BJ (cell line): ENCODE results near the gene XRCC4. TPM values are rescaled to one million over a fixed set of nuclear protein-coding genes. Genes with fewer than 3 reads are reported as not detected.

Experiments used
- CTCF ChIA-PET: fragments of 350-600 bp; formaldehyde crosslinking; extraction: SDS; loops from one replicate; lab custom pipeline; 2021; ENCODE audit warnings: antibody characterized with exemption, inconsistent platforms; lab: Yijun Ruan, JAX
- POLR2A ChIA-PET: fragments of 300-600 bp; sonication (Branson Sonifier 250); formaldehyde crosslinking; extraction: SDS; loops from one replicate; lab custom pipeline; 2021; ENCODE audit warnings: antibody characterized with exemption; lab: Charles Lee
- DNase-seq: peaks from one replicate; pipeline ENCODE4 v3.0.0-alpha.2; 2011; ENCODE audit warnings: low read depth
- H3K27me3 ChIP-seq: 2 replicates; pipeline ENCODE4 v1.6.0; 2011; ENCODE audit warnings: low read length; ENCODE audit not compliant: control insufficient read depth, insufficient read depth
- H3K36me3 ChIP-seq: 2 replicates; pipeline ENCODE4 v1.5.1; 2011; ENCODE audit warnings: low read length; ENCODE audit not compliant: control insufficient read depth, insufficient read depth
- H3K4me3 ChIP-seq: 2 replicates; pipeline ENCODE4 v1.5.1; 2011; ENCODE audit warnings: low read depth, mild to moderate bottlenecking, control low read depth, low read length
- CTCF ChIP-seq: IDR thresholded peaks from 2 replicates; pipeline ENCODE4 v1.5.1; 2011; ENCODE audit warnings: low read depth, mild to moderate bottlenecking, control low read depth, inconsistent platforms, low read length, moderate library complexity; ENCODE audit not compliant: insufficient read depth
- polyA plus RNA-seq: library from polyadenylated mRNA; depleted of rRNA; stranded (reverse); fragments of >200 nt; gene quantifications from 2 replicates; pipeline ENCODE4 v1.2.3, GENCODE V29; 2011

Gene XRCC4
- polyA plus RNA-seq, 1 experiment = 1.6 TPM

DNA sequence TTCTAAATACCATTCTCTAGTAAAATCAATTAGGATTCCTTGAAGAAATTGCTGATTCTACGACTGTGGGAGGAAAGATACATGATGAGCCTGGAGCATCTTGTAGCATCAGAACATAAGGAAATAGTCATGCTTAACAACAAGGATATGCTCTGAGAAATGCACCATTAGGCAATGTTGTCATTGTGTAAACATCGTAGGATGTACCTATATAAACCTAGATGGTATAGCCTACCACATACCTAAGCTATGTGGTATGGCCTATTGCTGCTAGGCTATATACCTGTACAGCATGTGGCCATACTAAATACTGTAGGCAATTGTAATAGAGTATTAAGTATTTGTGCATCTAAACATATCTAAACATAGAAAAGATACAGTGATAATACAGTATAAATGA, 316.8 kb downstream of the XRCC4 start:
- no peak for DNase-seq
- no peak for TF ChIP-seq CTCF
- Histone ChIP-seq H3K4me3 (no peak overlapping the region), H3K36me3 (no peaks in the 10 kb centered on the region), H3K27me3 (no peaks in the 10 kb centered on the region)
- CTCF ChIA-PET = interaction anchor here (0.7 to 1.7 kb wide), 2 partner anchors 10 to 335 kb away, joined by 3 to 4 read pairs; no protein-coding TSS in a partner anchor
- POLR2A ChIA-PET = no interaction called here

DNA sequence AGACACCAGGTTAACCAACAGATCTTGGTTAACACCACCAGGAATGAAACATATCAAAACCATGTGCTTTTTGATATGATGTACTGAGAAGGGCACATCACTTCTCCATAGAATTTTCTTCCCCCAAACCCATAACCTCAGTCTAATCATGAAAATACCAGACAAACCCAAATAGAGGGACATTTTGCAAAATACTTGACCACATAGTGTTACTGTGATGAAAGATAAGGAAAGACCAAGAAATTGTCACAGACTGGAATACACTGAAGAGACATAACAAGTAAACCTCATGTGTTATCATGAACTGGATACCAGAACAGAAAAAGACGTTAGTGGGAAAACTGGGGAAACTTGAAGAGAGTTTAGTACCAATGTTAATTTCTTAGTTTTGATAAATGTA, 319.3 kb downstream of the XRCC4 start:
- H3K36me3 ChIP-seq = no peaks in the 10 kb centered on the region
- no peak for TF ChIP-seq CTCF
- no peak for DNase-seq
- no peaks in the 10 kb centered on the region for H3K27me3 ChIP-seq
- H3K4me3 ChIP-seq = no peak overlapping the region
- ChIA-PET POLR2A (no interaction called here), CTCF (interaction anchor here (0.6 kb wide), 1 partner anchor 262 kb away, joined by 3 read pairs; no protein-coding TSS in a partner anchor)

- H3K27me3 ChIP-seq = no peaks in the 10 kb centered on the region
- TF ChIP-seq CTCF = no peak
- H3K4me3 ChIP-seq = no peak overlapping the region
- ChIA-PET CTCF (no interaction called here), POLR2A (no interaction called here)
- no peak for DNase-seq
- no peaks in the 10 kb centered on the region for H3K36me3 ChIP-seq
These were observed 320.3 kb downstream of the XRCC4 start for GRCh38 chr5:83397658-83398057.

GRCh38 chr5:83400241-83400640, 322.9 kb downstream of the XRCC4 start:
- ChIA-PET POLR2A (no interaction called here), CTCF (interaction anchor here (1.3 kb wide), 1 partner anchor 39 kb away, joined by 3 read pairs; no protein-coding TSS in a partner anchor)
- Histone ChIP-seq H3K36me3 (no peaks in the 10 kb centered on the region), H3K4me3 (no peak overlapping the region), H3K27me3 (no peaks in the 10 kb centered on the region)
- no peak for TF ChIP-seq CTCF
- DNase-seq = no peak

DNA sequence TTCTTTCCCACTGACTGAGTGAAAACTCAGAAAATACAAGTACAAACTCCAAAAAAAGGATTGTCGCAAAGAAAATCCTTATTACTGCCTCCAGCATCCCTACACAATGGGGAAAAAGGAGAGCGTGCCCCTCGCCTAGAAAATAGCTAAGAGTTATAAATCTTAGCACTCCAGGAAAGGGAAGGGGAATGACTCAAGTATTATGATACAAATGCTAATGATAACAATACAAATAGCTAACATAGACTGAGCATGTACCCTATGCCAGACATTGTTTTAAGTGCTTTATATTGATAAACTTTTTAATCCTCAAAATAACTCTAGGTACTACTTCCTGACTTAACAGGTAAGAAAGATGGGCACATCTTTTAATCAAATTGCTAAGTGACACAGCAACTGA, 323.4 kb downstream of the XRCC4 start:
- Histone ChIP-seq H3K36me3 (no peaks in the 10 kb centered on the region), H3K27me3 (no peaks in the 10 kb centered on the region), H3K4me3 (no peak overlapping the region)
- no peak for TF ChIP-seq CTCF
- DNase-seq = no peak
- CTCF ChIA-PET = interaction anchor here (1.3 kb wide), 1 partner anchor 39 kb away, joined by 3 read pairs; no protein-coding TSS in a partner anchor
- POLR2A ChIA-PET = no interaction called here
